Neuronal stem cell (in vitro differentiated cells): ENCODE data around the gene LDLRAD3.
A peak's percentile ranks its signal among the peaks of the same experiment; 100 is the strongest.

Experiments used
- DNase-seq: peaks from one replicate; pipeline ENCODE4 v3.0.0-alpha.2; 2013; ENCODE audit warnings: low spot score
- H2AFZ ChIP-seq: one replicate; pipeline ENCODE4 v1.6.1; 2013; ENCODE audit warnings: mild to moderate bottlenecking, low read length, inconsistent platforms
- H2AK5ac ChIP-seq: 2 replicates; pipeline ENCODE4 v1.6.1; 2013; ENCODE audit warnings: low read depth, mild to moderate bottlenecking, inconsistent platforms, low read length, moderate library complexity, mixed read lengths
- H2BK120ac ChIP-seq: 2 replicates; pipeline ENCODE4 v1.6.1; 2013; ENCODE audit warnings: low read depth, mild to moderate bottlenecking, inconsistent platforms, low read length, moderate library complexity, mixed read lengths
- H2BK12ac ChIP-seq: one replicate; pipeline ENCODE4 v1.6.1; 2013; ENCODE audit warnings: low read length, inconsistent platforms
- H2BK15ac ChIP-seq: 2 replicates; pipeline ENCODE4 v1.6.1; 2013; ENCODE audit warnings: mild to moderate bottlenecking, low read length, inconsistent platforms, mixed read lengths
- H2BK5ac ChIP-seq: one replicate; pipeline ENCODE4 v1.6.1; 2013; ENCODE audit warnings: inconsistent platforms, mild to moderate bottlenecking, low read length, moderate library complexity
- H3K14ac ChIP-seq: one replicate; pipeline ENCODE4 v1.6.1; 2013; ENCODE audit warnings: low read length, inconsistent platforms
- H3K18ac ChIP-seq: 2 replicates; pipeline ENCODE4 v1.6.1; 2013; ENCODE audit warnings: low read length, inconsistent platforms
- H3K23ac ChIP-seq: 2 replicates; pipeline ENCODE4 v1.6.1; 2013; ENCODE audit warnings: low read depth, mild to moderate bottlenecking, mixed read lengths, low read length, inconsistent platforms; ENCODE audit not compliant: poor library complexity
- H3K27ac ChIP-seq: replicated peaks from 3 replicates; pipeline ENCODE4 v1.5.1; 2013; ENCODE audit warnings: low read length, inconsistent platforms
- H3K27me3 ChIP-seq, 3 experiments: 2 replicates each; pipeline ENCODE4 v1.6.1; 2013; ENCODE audit warnings: low read length in 3 of 3, mild to moderate bottlenecking in 2 of 3, inconsistent platforms in 1 of 3, low read depth in 1 of 3, mixed read lengths in 1 of 3, moderate library complexity in 1 of 3; ENCODE audit not compliant: control insufficient read depth in 3 of 3, insufficient read depth in 3 of 3
- H3K36me3 ChIP-seq, 2 donors: replicated peaks in 1 of 2; 2 replicates each; pipeline ENCODE4 v1.6.1; 2013; ENCODE audit warnings: low read length in 2 of 2; ENCODE audit not compliant: control insufficient read depth in 2 of 2, insufficient read depth in 2 of 2
- H3K4ac ChIP-seq: 2 replicates; pipeline ENCODE4 v1.6.1; 2013; ENCODE audit warnings: inconsistent platforms, mild to moderate bottlenecking, low read length, moderate library complexity
- H3K4me1 ChIP-seq, 2 donors: 1 replicate in 1 of 2; 2 replicates in 1 of 2; pipeline ENCODE4 v1.6.1; 2013; ENCODE audit warnings: low read length in 2 of 2, low read depth in 1 of 2; ENCODE audit not compliant: control insufficient read depth in 2 of 2, insufficient read depth in 1 of 2
- H3K4me2 ChIP-seq: one replicate; pipeline ENCODE4 v1.6.1; 2013; ENCODE audit warnings: mild to moderate bottlenecking, low read length, inconsistent platforms; ENCODE audit not compliant: insufficient read depth, poor library complexity, severe bottlenecking
- H3K4me3 ChIP-seq, 2 donors: 2 replicates each; pipeline ENCODE4 v1.5.1; 2013; ENCODE audit warnings: low read length in 2 of 2, mild to moderate bottlenecking in 2 of 2, inconsistent platforms in 1 of 2, moderate library complexity in 1 of 2
- H3K79me1 ChIP-seq: one replicate; pipeline ENCODE4 v1.6.1; 2013; ENCODE audit warnings: low read depth, mild to moderate bottlenecking, inconsistent platforms, low read length, moderate library complexity
- H3K9ac ChIP-seq: one replicate; pipeline ENCODE4 v1.6.1; 2013; ENCODE audit warnings: mild to moderate bottlenecking, low read depth, low read length, inconsistent platforms; ENCODE audit not compliant: poor library complexity
- H3K9me3 ChIP-seq, 2 donors: replicated peaks in 1 of 2; 2 replicates each; pipeline versions ENCODE3 to v1.6.1; 2013; ENCODE audit warnings: low read length in 2 of 2, mild to moderate bottlenecking in 2 of 2, inconsistent platforms in 1 of 2, low read depth in 1 of 2, mixed read lengths in 1 of 2, moderate library complexity in 1 of 2; ENCODE audit not compliant: control insufficient read depth in 2 of 2, insufficient read depth in 1 of 2
- H4K8ac ChIP-seq: one replicate; pipeline ENCODE4 v1.6.1; 2013; ENCODE audit warnings: low read depth, mild to moderate bottlenecking, inconsistent platforms, low read length, moderate library complexity
- H4K91ac ChIP-seq: one replicate; pipeline ENCODE4 v1.6.1; 2013; ENCODE audit warnings: low read length, low read depth, mild to moderate bottlenecking, inconsistent platforms; ENCODE audit not compliant: poor library complexity
- WGBS, 2 donors: extraction: QIAGEN DNeasy Blood & Tissue Kit; methylation state at CpG; one replicate each; pipeline ENCODE4 v1.1.7; 2013; ENCODE audit warnings: missing lambda C conversion rate in 2 of 2, mixed read lengths in 1 of 2; ENCODE audit not compliant: insufficient read length in 2 of 2, insufficient replicate concordance in 1 of 2; ENCODE audit errors: extremely low coverage in 2 of 2; 5-methylcytosine and 5-hydroxymethylcytosine counted together

The LDLRAD3 gene

GRCh38 chr11:36034551-36035331 is 90.9 kb downstream of the LDLRAD3 start:
- no peak overlapping the region for H2AK5ac ChIP-seq
- H3K27me3 ChIP-seq, result no peaks in the 10 kb centered on the region
- no CpG with 5 or more reads among the region's 11 CpGs for WGBS, 2 donors
- H3K4me1 ChIP-seq, result peaks cover 4 to 5% of the 10 kb centered on the region in 2 donors
- no peak overlapping the region for H3K4me3 ChIP-seq
- no peak overlapping the region for H3K4ac ChIP-seq
- H2BK120ac ChIP-seq, result no peak overlapping the region
- H3K14ac ChIP-seq, result no peak overlapping the region
- no peak overlapping the region for H3K27ac ChIP-seq
- H2BK15ac ChIP-seq, result no peak overlapping the region
- H3K9me3 ChIP-seq, result peaks cover 2 to 26% of the 10 kb centered on the region in 2 donors
- no peak overlapping the region for H3K9ac ChIP-seq
- H3K4me2 ChIP-seq, result no peak overlapping the region
- peaks cover 3 to 37% of the 10 kb centered on the region in 2 donors for H3K36me3 ChIP-seq
- H4K8ac ChIP-seq, result no peak overlapping the region
- DNase-seq, result no peak
- H2BK12ac ChIP-seq, result no peak overlapping the region
- H3K18ac ChIP-seq, result no peak overlapping the region
- H2AFZ ChIP-seq, result no peak overlapping the region
- H3K23ac ChIP-seq, result no peak overlapping the region
- H3K79me1 ChIP-seq, result peaks cover 5% of the 10 kb centered on the region
- no peak overlapping the region for H2BK5ac ChIP-seq
- H4K91ac ChIP-seq, result no peak overlapping the region

DNA sequence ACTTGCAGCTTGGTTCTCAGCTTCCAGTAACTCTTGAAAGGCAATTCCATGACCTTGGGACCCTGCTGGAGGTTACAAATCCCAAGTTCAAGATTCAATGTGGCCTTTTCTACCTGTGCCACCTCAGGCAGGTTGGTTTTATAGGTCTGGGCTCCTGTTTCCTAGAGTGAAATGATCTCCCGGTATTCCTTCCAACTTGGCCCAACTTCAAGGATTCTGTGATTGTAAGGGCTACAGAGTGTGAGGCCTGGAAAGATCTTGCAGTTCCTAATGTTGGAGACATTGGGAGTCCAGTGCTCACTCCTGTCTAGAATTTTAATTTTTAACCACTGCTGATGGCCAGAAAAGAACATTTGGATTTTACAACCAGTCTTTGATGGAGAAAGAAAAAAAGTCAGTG is 91.6 kb downstream of the LDLRAD3 start:
- Histone ChIP-seq H2AFZ (no peak overlapping the region), H3K23ac (no peak overlapping the region), H3K9me3 (peaks cover 2 to 26% of the 10 kb centered on the region in 2 donors), H4K91ac (no peak overlapping the region), H2AK5ac (no peak overlapping the region), H3K4me1 (peaks cover 5% of the 10 kb centered on the region in 2 donors), H3K14ac (no peak overlapping the region), H3K18ac (no peak overlapping the region), H3K4ac (no peak overlapping the region), H3K9ac (no peak overlapping the region), H3K79me1 (peaks cover 5% of the 10 kb centered on the region), H3K36me3 (peaks cover 3 to 44% of the 10 kb centered on the region in 2 donors), H4K8ac (no peak overlapping the region), H2BK15ac (no peak overlapping the region), H3K27me3 (no peaks in the 10 kb centered on the region), H3K27ac (no peak overlapping the region), H2BK120ac (no peak overlapping the region), H3K4me3 (no peak overlapping the region), H2BK5ac (no peak overlapping the region), H2BK12ac (no peak overlapping the region), H3K4me2 (no peak overlapping the region)
- no CpG with 5 or more reads among the region's 1 CpG for WGBS, 2 donors
- no peak for DNase-seq

GRCh38 chr11:36035999-36036398 is 92.1 kb downstream of the LDLRAD3 start:
- Histone ChIP-seq H2BK12ac (no peak overlapping the region), H2BK5ac (no peak overlapping the region), H2AFZ (no peak overlapping the region), H3K9ac (no peak overlapping the region), H3K18ac (no peak overlapping the region), H3K14ac (peak overlapping the region; percentile 6), H3K23ac (no peak overlapping the region), H3K36me3 (peaks cover 3 to 45% of the 10 kb centered on the region in 2 donors), H4K91ac (no peak overlapping the region), H3K4me1 (peaks cover 5% of the 10 kb centered on the region in 2 donors), H2BK15ac (no peak overlapping the region), H3K27me3 (no peaks in the 10 kb centered on the region), H4K8ac (no peak overlapping the region), H3K79me1 (peaks cover 5% of the 10 kb centered on the region), H3K27ac (no peak overlapping the region), H3K9me3 (peaks cover 2 to 26% of the 10 kb centered on the region in 2 donors), H3K4me2 (no peak overlapping the region), H2BK120ac (no peak overlapping the region), H3K4me3 (peak overlapping the region in 1 of 2 donors; percentile 16), H2AK5ac (no peak overlapping the region), H3K4ac (no peak overlapping the region)
- no peak for DNase-seq
- no CpG with 5 or more reads among the region's 9 CpGs for WGBS, 2 donors

DNA sequence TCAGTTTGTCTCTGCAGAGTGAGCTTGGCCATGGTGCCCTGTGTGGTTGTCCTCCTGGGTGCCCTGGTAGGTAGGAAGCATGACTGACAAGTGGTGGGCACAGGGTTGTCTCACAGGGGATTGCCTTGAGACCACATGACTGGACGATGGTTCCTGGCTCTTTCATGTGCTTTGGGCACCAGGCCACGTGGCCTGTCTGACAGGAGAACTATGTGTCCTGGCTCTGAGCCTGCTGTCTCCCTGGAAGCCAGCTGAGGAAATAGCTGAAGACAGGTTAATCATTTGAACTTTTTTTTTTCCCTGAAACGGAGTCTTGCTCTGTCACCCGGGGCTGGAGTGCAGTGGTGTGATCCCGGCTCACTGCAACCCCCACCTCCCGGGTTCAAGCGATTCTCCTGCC is 93.2 kb downstream of the LDLRAD3 start:
- Histone ChIP-seq H3K14ac (no peak overlapping the region), H3K27me3 (no peaks in the 10 kb centered on the region), H3K27ac (no peak overlapping the region), H2BK15ac (no peak overlapping the region), H2BK5ac (no peak overlapping the region), H4K91ac (no peak overlapping the region), H2BK120ac (no peak overlapping the region), H2BK12ac (no peak overlapping the region), H2AK5ac (no peak overlapping the region), H3K9me3 (peaks cover 2 to 23% of the 10 kb centered on the region in 2 donors), H3K4me3 (no peak overlapping the region), H3K4me1 (peaks cover 5 to 7% of the 10 kb centered on the region in 2 donors), H3K23ac (no peak overlapping the region), H3K36me3 (peaks cover 3 to 45% of the 10 kb centered on the region in 2 donors), H4K8ac (no peak overlapping the region), H3K4me2 (no peak overlapping the region), H3K4ac (no peak overlapping the region), H3K18ac (no peak overlapping the region), H3K79me1 (peaks cover 5% of the 10 kb centered on the region), H3K9ac (no peak overlapping the region), H2AFZ (no peak overlapping the region)
- no CpG with 5 or more reads among the region's 7 CpGs for WGBS, 2 donors
- no peak for DNase-seq
